Gastrocnemius medialis (tissue), 4 donors: ENCODE data around the gene RCAN2. TPM values are rescaled to one million over a fixed set of nuclear protein-coding genes. Genes with fewer than 3 reads are reported as not detected.

Experiments
- ATAC-seq, 2 donors: fragments of 150-250 bp; one replicate each; pipeline ENCODE4 v1.9.1; 2016
- DNase-seq, 2 donors: peaks; one replicate each; pipeline ENCODE4 v3.0.0-alpha.2; 2019
- H3K27ac ChIP-seq, 4 donors: fragments of 200-600 bp; sonication (generic); 1 replicate in 1 of 4; 2 replicates in 3 of 4; pipeline ENCODE4 v1.5.1; 2016 to 2018; ENCODE audit warnings: mild to moderate bottlenecking in 2 of 4, moderate library complexity in 1 of 4
- H3K27me3 ChIP-seq, 3 donors: fragments of 200-600 bp; sonication (generic) in 2 of 3; 1 replicate in 1 of 3; 2 replicates in 2 of 3; pipeline versions ENCODE4 v1.5.1 to v1.6.0; 2016 to 2019; ENCODE audit warnings: mild to moderate bottlenecking in 1 of 3, moderate library complexity in 1 of 3
- H3K36me3 ChIP-seq, 2 donors: fragments of 200-600 bp; sonication (generic) in 1 of 2; one replicate each; pipeline ENCODE4 v1.5.1; 2017 to 2018
- H3K4me1 ChIP-seq, 2 donors: fragments of 200-600 bp; sonication (generic) in 1 of 2; one replicate each; pipeline ENCODE4 v1.5.1; 2016 to 2017; ENCODE audit warnings: mild to moderate bottlenecking in 2 of 2
- H3K4me3 ChIP-seq, 4 donors: fragments of 200-600 bp; sonication (generic) in 3 of 4; 1 replicate in 1 of 4; 2 replicates in 3 of 4; pipeline ENCODE4 v1.5.1; 2016 to 2019; ENCODE audit warnings: mild to moderate bottlenecking in 2 of 4
- H3K9me3 ChIP-seq, 3 donors: fragments of 200-600 bp; sonication (generic) in 2 of 3; 1 replicate in 1 of 3; 2 replicates in 2 of 3; pipeline ENCODE4 v1.5.1; 2016 to 2019
- POLR2A ChIP-seq, 2 donors: fragments of 450-650 bp; IDR thresholded peaks; one replicate each; pipeline ENCODE4 v1.6.1; 2017; ENCODE audit warnings: antibody characterized with exemption in 2 of 2, mild to moderate bottlenecking in 2 of 2, moderate library complexity in 2 of 2
- in situ Hi-C, 4 donors: fragments of 200-750 bp; cut with MboI; loops; one replicate each; pipeline versions ENCODE4 v1.15.0 to v1.8.0; 2017; ENCODE audit warnings: low sequenced_read_pairs in 4 of 4
- intact Hi-C: fragments of 100-400 bp; cut with DNase I; formaldehyde crosslinking; loops from one replicate; pipeline ENCODE4 v1.15.1; 2023; ENCODE audit warnings: low total_unique reads
- total RNA-seq, 4 donors: library from RNA; depleted of rRNA; stranded (reverse); fragments of >200 nt; gene quantifications; one replicate each; pipeline versions ENCODE4 v1.1.0 to v1.2.3, GENCODE V29; 2016
- TF ChIP-seq, protein P1 (sequence below), 5 experiments: fragments of 450-650 bp in 3 of 5; fragments of 200-600 bp in 2 of 5; sonication (generic) in 2 of 5; IDR thresholded peaks in 4 of 5; conservative IDR thresholded peaks in 1 of 5; 1 replicate in 4 of 5; 2 replicates in 1 of 5; pipeline ENCODE4 v1.5.1; 2016 to 2019; ENCODE audit warnings: antibody characterized with exemption in 5 of 5, mild to moderate bottlenecking in 3 of 5, moderate library complexity in 3 of 5

The RCAN2 gene
- total RNA-seq, 4 donors from 2014 or later: 26.2 to 88.8 (median 43.2) TPM

DNA sequence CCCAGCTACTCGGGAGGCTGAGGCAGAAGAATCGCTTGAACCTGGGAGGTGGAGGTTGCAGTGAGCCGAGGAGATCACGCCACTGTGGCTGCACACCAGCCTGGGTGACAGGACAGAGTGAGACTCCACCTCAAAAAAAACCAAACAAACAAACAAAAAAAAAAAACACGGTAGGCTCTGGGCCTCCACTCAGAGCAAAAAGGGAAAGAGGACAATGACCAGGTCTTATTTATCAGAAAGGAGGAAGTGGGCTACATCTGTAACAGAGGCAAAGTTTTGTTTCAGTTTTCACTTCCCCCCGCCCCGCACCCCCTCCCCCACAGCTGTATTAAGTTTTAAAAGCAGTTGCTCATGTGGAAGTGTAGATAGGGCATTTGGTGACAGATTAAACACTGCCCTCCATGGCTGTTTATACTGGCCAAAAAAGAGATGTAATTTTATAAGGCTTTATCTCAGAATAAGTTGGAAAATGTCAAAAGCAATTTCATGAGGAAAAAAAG is 114.6 kb downstream of the RCAN2 start:
- no peak overlapping the region for H3K4me3 ChIP-seq
- no peaks in the 10 kb centered on the region for H3K36me3 ChIP-seq
- no peaks in the 10 kb centered on the region for H3K27me3 ChIP-seq
- H3K9me3 ChIP-seq: no peaks in the 10 kb centered on the region
- in situ Hi-C loops (no loop called here), intact Hi-C loops (no loop called here)
- no peak overlapping the region for H3K27ac ChIP-seq
- TF ChIP-seq, protein P1, sequence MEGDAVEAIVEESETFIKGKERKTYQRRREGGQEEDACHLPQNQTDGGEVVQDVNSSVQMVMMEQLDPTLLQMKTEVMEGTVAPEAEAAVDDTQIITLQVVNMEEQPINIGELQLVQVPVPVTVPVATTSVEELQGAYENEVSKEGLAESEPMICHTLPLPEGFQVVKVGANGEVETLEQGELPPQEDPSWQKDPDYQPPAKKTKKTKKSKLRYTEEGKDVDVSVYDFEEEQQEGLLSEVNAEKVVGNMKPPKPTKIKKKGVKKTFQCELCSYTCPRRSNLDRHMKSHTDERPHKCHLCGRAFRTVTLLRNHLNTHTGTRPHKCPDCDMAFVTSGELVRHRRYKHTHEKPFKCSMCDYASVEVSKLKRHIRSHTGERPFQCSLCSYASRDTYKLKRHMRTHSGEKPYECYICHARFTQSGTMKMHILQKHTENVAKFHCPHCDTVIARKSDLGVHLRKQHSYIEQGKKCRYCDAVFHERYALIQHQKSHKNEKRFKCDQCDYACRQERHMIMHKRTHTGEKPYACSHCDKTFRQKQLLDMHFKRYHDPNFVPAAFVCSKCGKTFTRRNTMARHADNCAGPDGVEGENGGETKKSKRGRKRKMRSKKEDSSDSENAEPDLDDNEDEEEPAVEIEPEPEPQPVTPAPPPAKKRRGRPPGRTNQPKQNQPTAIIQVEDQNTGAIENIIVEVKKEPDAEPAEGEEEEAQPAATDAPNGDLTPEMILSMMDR (IDR thresholded peaks at IDR 0.05 in 4 of 5, conservative IDR thresholded peaks at IDR 0.05 in 1 of 5): no peak
- TF ChIP-seq POLR2A (IDR thresholded peaks at IDR 0.05): no peak
- ATAC-seq: no peak
- H3K4me1 ChIP-seq: peaks cover 30 to 44% of the 10 kb centered on the region in 2 donors
- DNase-seq: no peak

GRCh38 chr6:46370622-46371021 is 120.6 kb downstream of the RCAN2 start:
- no peaks in the 10 kb centered on the region for H3K36me3 ChIP-seq
- no peak overlapping the region for H3K27ac ChIP-seq
- in situ Hi-C loops: no loop called here
- peaks cover 18 to 20% of the 10 kb centered on the region in 2 donors for H3K4me1 ChIP-seq
- DNase-seq (no peak), ATAC-seq (no peak)
- no peaks in the 10 kb centered on the region for H3K9me3 ChIP-seq
- no peaks in the 10 kb centered on the region for H3K27me3 ChIP-seq
- TF ChIP-seq, protein P1 (IDR thresholded peaks at IDR 0.05 in 4 of 5, conservative IDR thresholded peaks at IDR 0.05 in 1 of 5): no peak
- TF ChIP-seq POLR2A (IDR thresholded peaks at IDR 0.05): no peak
- intact Hi-C loops: no loop called here
- no peak overlapping the region for H3K4me3 ChIP-seq

DNA sequence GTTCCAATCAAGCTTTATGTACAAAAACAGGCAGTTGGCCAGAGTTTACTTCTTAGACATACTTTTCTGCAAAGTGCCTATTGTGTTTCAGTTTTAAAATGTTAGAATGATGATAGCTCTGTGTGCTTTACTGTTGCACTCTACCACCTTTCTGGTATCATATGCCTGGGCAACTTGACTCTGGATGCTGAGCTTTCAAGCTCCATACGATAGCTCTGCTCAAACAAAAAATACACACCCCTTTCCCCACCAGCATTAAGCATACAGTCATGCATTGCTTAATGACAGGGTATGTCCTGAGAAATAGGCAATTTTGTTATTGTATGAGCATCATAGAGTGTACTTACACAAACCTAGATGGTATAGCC is 123.1 kb downstream of the RCAN2 start:
- no peak for ATAC-seq
- Histone ChIP-seq H3K36me3 (no peaks in the 10 kb centered on the region), H3K27me3 (no peaks in the 10 kb centered on the region), H3K9me3 (no peaks in the 10 kb centered on the region), H3K4me1 (peaks cover 18 to 20% of the 10 kb centered on the region in 2 donors), H3K4me3 (no peak overlapping the region), H3K27ac (no peak overlapping the region)
- in situ Hi-C loops: no loop called here
- intact Hi-C loops: no loop called here
- TF ChIP-seq, protein P1 (IDR thresholded peaks at IDR 0.05 in 4 of 5, conservative IDR thresholded peaks at IDR 0.05 in 1 of 5): no peak
- no peak for TF ChIP-seq POLR2A (IDR thresholded peaks at IDR 0.05)
- no peak for DNase-seq

GRCh38 chr6:46367354-46368168 is 123.7 kb downstream of the RCAN2 start:
- Histone ChIP-seq H3K27ac (no peak overlapping the region), H3K27me3 (no peaks in the 10 kb centered on the region), H3K9me3 (no peaks in the 10 kb centered on the region), H3K4me1 (peaks cover 18 to 20% of the 10 kb centered on the region in 2 donors), H3K36me3 (no peaks in the 10 kb centered on the region), H3K4me3 (no peak overlapping the region)
- in situ Hi-C loops: no loop called here
- DNase-seq (no peak), ATAC-seq (no peak)
- TF ChIP-seq, protein P1 (IDR thresholded peaks at IDR 0.05 in 4 of 5, conservative IDR thresholded peaks at IDR 0.05 in 1 of 5): no peak
- no peak for TF ChIP-seq POLR2A (IDR thresholded peaks at IDR 0.05)
- intact Hi-C loops: no loop called here
